Fibroblast of lung (primary cell): ENCODE measurements around the gene TTLL12. TPM values are rescaled to one million over a fixed set of nuclear protein-coding genes. Genes with fewer than 3 reads are reported as not detected.

ENCODE experiments used
- DNase-seq, 2 donors: peaks; one replicate each; pipeline versions ENCODE4 v3.0.0 to v3.0.0-alpha.2; 2010; ENCODE audit warnings: low read depth in 2 of 2
- H2AFZ ChIP-seq: 2 replicates; pipeline ENCODE4 v1.5.1; 2012; ENCODE audit warnings: low read length, control low read depth, inconsistent platforms
- H3K27ac ChIP-seq: 2 replicates; pipeline ENCODE4 v1.5.1; 2011; ENCODE audit warnings: low read length, control low read depth; ENCODE audit not compliant: insufficient read depth
- H3K27me3 ChIP-seq: 2 replicates; pipeline ENCODE4 v1.5.1; 2011; ENCODE audit warnings: mild to moderate bottlenecking, low read length; ENCODE audit not compliant: control insufficient read depth, insufficient read depth
- H3K36me3 ChIP-seq: 2 replicates; pipeline ENCODE4 v1.5.1; 2011; ENCODE audit warnings: low read length; ENCODE audit not compliant: control insufficient read depth, insufficient read depth
- H3K4me1 ChIP-seq: 2 replicates; pipeline ENCODE4 v1.5.1; 2011; ENCODE audit warnings: low read length; ENCODE audit not compliant: control insufficient read depth, insufficient read depth; ENCODE audit errors: extremely low read depth
- H3K4me2 ChIP-seq: 2 replicates; pipeline ENCODE4 v1.5.1; 2011; ENCODE audit warnings: low read length, control low read depth; ENCODE audit not compliant: insufficient read depth; ENCODE audit errors: extremely low read depth
- H3K4me3 ChIP-seq, 4 experiments: fragments of 200-600 bp in 1 of 4; sonication (generic) in 1 of 4; replicated peaks in 1 of 4; 2 replicates each; pipeline ENCODE4 v1.5.1; 2011 to 2016; ENCODE audit warnings: low read length in 4 of 4, low read depth in 3 of 4, mild to moderate bottlenecking in 3 of 4, control low read depth in 2 of 4, inconsistent platforms in 1 of 4, mixed read lengths in 1 of 4; ENCODE audit not compliant: insufficient read depth in 1 of 4; ENCODE audit errors: control extremely low read depth in 1 of 4
- H3K79me2 ChIP-seq: 2 replicates; pipeline ENCODE4 v1.5.1; 2012; ENCODE audit warnings: mild to moderate bottlenecking, low read length, inconsistent platforms; ENCODE audit not compliant: control insufficient read depth, insufficient read depth
- H3K9ac ChIP-seq: 2 replicates; pipeline ENCODE4 v1.5.1; 2011; ENCODE audit warnings: mild to moderate bottlenecking, low read length, control low read depth; ENCODE audit not compliant: insufficient read depth
- H3K9me3 ChIP-seq: 2 replicates; pipeline ENCODE4 v1.5.1; 2012; ENCODE audit warnings: low read depth, low read length; ENCODE audit not compliant: control insufficient read depth, insufficient read depth
- H4K20me1 ChIP-seq: 2 replicates; pipeline ENCODE4 v1.5.1; 2011; ENCODE audit warnings: low read length; ENCODE audit not compliant: control insufficient read depth, insufficient read depth; ENCODE audit errors: extremely low read depth
- EZH2 ChIP-seq: IDR thresholded peaks from 2 replicates; pipeline ENCODE4 v1.5.1; 2012; ENCODE audit warnings: low read length, control low read depth, mild to moderate bottlenecking; ENCODE audit errors: missing control alignments
- polyA plus RNA-seq, 2 donors: library from polyadenylated mRNA; depleted of rRNA in 1 of 2; stranded (reverse) in 1 of 2; unstranded in 1 of 2; fragments of >200 nt; gene quantifications; 2 replicates each; pipeline ENCODE4 v1.2.1, GENCODE V29; 2011 to 2012; ENCODE audit warnings: missing spikeins in 1 of 2
- total RNA-seq: library from RNA; depleted of rRNA; stranded (reverse); fragments of >200 nt; gene quantifications from 2 replicates; pipeline ENCODE4 v1.2.1, GENCODE V29; 2014
- TF ChIP-seq, protein P1 (sequence below), 2 donors: IDR thresholded peaks in 1 of 2; conservative IDR thresholded peaks in 1 of 2; 1 replicate in 1 of 2; 2 replicates in 1 of 2; pipeline ENCODE4 v1.5.1; 2011 to 2012; ENCODE audit warnings: low read length in 2 of 2, control low read depth in 1 of 2, inconsistent platforms in 1 of 2, low read depth in 1 of 2, mild to moderate bottlenecking in 1 of 2

The TTLL12 gene
- total and polyA plus RNA-seq, 2 donors (not counting 1 experiment from before 2014, with no cell fraction given): 6.0 to 14.7 TPM

DNA sequence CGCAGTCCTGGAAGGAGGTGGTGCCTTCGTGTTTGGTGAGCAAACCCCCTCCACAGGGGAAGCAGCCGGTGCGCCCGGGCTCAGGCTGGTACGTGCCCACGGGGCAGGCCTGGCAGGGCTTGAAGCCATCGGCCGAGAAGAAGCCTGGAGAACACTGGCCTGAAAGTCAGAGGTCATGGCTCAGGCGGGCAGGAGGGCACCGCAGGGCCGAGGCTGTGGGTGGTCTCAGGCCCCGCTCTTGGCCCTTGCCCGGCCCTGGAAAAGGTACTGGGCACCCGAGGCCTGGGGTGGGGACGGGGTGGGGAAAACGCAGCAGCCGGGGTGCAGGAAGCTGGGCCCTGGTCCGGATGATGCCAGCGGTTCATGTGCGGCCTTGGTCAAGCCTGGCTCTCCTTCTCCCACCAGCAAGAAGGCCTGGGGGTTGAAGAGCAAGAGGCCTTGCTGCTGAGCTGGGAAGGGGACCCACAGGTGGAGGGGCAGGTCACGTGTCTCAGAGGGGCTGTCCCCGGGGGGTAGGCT, 25.6 kb upstream of the TTLL12 start:
- no peak for DNase-seq
- H3K9ac ChIP-seq: no peak overlapping the region
- no peaks in the 10 kb centered on the region for H3K36me3 ChIP-seq
- no peak overlapping the region for H2AFZ ChIP-seq
- H4K20me1 ChIP-seq: no peaks in the 10 kb centered on the region
- no peak overlapping the region for H3K4me2 ChIP-seq
- no peak overlapping the region for H3K4me3 ChIP-seq
- TF ChIP-seq, protein P1, sequence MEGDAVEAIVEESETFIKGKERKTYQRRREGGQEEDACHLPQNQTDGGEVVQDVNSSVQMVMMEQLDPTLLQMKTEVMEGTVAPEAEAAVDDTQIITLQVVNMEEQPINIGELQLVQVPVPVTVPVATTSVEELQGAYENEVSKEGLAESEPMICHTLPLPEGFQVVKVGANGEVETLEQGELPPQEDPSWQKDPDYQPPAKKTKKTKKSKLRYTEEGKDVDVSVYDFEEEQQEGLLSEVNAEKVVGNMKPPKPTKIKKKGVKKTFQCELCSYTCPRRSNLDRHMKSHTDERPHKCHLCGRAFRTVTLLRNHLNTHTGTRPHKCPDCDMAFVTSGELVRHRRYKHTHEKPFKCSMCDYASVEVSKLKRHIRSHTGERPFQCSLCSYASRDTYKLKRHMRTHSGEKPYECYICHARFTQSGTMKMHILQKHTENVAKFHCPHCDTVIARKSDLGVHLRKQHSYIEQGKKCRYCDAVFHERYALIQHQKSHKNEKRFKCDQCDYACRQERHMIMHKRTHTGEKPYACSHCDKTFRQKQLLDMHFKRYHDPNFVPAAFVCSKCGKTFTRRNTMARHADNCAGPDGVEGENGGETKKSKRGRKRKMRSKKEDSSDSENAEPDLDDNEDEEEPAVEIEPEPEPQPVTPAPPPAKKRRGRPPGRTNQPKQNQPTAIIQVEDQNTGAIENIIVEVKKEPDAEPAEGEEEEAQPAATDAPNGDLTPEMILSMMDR (conservative IDR thresholded peaks at IDR 0.05 in 1 of 2, IDR thresholded peaks at IDR 0.05 in 1 of 2; ENCODE audit: low read depth in 1 of 2, low read length in 2 of 2): no peak
- TF ChIP-seq EZH2: no peak
- H3K27me3 ChIP-seq: peaks cover 3% of the 10 kb centered on the region
- no peaks in the 10 kb centered on the region for H3K4me1 ChIP-seq
- no peaks in the 10 kb centered on the region for H3K79me2 ChIP-seq
- no peaks in the 10 kb centered on the region for H3K9me3 ChIP-seq
- no peak overlapping the region for H3K27ac ChIP-seq

- Histone ChIP-seq H2AFZ (no peak overlapping the region), H3K9me3 (no peaks in the 10 kb centered on the region), H4K20me1 (no peaks in the 10 kb centered on the region), H3K27ac (no peak overlapping the region), H3K27me3 (peaks cover 3% of the 10 kb centered on the region), H3K4me2 (no peak overlapping the region), H3K36me3 (no peaks in the 10 kb centered on the region), H3K9ac (no peak overlapping the region), H3K4me1 (no peaks in the 10 kb centered on the region), H3K79me2 (no peaks in the 10 kb centered on the region), H3K4me3 (no peak overlapping the region)
- DNase-seq: no peak
- TF ChIP-seq, protein P1 (conservative IDR thresholded peaks at IDR 0.05 in 1 of 2, IDR thresholded peaks at IDR 0.05 in 1 of 2; ENCODE audit: low read depth in 1 of 2, low read length in 2 of 2): no peak
- no peak for TF ChIP-seq EZH2
Measured at GRCh38 chr22:43211941-43212433, 25.1 kb upstream of the TTLL12 start.

DNA sequence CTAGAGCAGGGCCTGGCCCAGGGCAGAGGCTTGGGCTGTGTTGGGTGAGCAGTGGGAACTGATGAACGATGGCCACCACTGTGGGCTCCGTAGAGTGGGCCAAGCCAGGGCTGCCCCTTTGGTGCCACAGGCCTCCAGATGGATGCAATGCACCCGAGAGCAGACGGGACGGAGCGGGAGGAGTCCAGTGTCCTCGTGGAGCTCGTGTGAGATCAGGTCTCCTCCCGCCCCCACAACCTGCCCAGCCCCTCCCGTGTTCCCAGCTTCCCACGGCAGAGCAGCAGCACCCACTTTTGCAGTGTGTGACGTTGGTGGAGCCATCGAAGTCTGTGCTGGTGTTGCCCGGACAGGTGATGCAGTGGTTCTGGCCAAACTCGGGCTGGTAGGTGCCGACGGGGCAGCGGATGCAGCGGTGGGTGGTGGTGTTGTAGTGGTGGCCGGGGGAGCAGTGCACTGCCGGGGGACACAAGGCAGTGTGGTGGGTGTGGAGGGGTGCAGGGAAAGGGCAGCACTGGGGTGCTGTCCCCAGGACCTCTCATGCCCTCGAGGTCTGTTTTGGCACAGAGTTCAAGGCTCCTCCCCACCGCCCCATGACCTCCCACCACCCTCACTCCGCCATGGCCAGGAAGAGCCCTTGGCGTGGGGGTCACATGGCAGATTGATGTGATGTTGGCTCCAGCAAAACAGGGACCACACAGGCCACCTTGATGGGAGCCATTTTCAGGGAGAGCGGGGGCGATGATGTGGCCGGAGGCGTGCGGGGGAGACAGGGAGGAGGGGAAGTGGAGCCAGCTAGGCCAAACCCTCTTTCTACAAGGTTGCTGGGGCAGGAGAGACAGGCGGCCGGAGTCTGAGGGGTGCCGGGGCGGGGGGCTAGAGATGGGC, 23.9 kb upstream of the TTLL12 start:
- Histone ChIP-seq H3K4me1 (no peaks in the 10 kb centered on the region), H3K27ac (no peak overlapping the region), H3K9ac (no peak overlapping the region), H3K4me2 (no peak overlapping the region), H4K20me1 (no peaks in the 10 kb centered on the region), H3K36me3 (no peaks in the 10 kb centered on the region), H3K4me3 (no peak overlapping the region), H2AFZ (no peak overlapping the region), H3K27me3 (peaks cover 3% of the 10 kb centered on the region), H3K9me3 (no peaks in the 10 kb centered on the region), H3K79me2 (no peaks in the 10 kb centered on the region)
- TF ChIP-seq, protein P1 (conservative IDR thresholded peaks at IDR 0.05 in 1 of 2, IDR thresholded peaks at IDR 0.05 in 1 of 2; ENCODE audit: low read depth in 1 of 2, low read length in 2 of 2): no peak
- TF ChIP-seq EZH2: no peak
- no peak for DNase-seq
